Cardiac muscle cell (in vitro differentiated cells and primary cell): ENCODE data around the gene NPAS3. TPM values are rescaled to one million over a fixed set of nuclear protein-coding genes. Genes with fewer than 3 reads are reported as not detected.

Source experiments
- DNase-seq, 2 donors: peaks; one replicate each; pipeline versions ENCODE4 v3.0.0 to v3.0.0-alpha.2; 2010 to 2017; ENCODE audit warnings: low read depth in 1 of 2, low spot score in 1 of 2
- H3K27ac ChIP-seq: fragments of 200-600 bp; sonication (generic); 2 replicates; pipeline ENCODE4 v1.5.1; 2016
- H3K27me3 ChIP-seq: fragments of 200-600 bp; sonication (generic); 2 replicates; pipeline ENCODE4 v1.6.0; 2016; ENCODE audit warnings: control low read depth
- H3K36me3 ChIP-seq: fragments of 200-600 bp; sonication (generic); 2 replicates; pipeline ENCODE4 v1.5.1; 2016; ENCODE audit warnings: control low read depth
- H3K4me1 ChIP-seq: fragments of 200-600 bp; sonication (generic); 2 replicates; pipeline ENCODE4 v1.8.1; 2017; ENCODE audit warnings: low read depth, mild to moderate bottlenecking, mixed run types
- H3K4me3 ChIP-seq: fragments of 200-600 bp; sonication (generic); 2 replicates; pipeline ENCODE4 v1.5.1; 2016; ENCODE audit warnings: mild to moderate bottlenecking
- H3K9me3 ChIP-seq: fragments of 200-600 bp; sonication (generic); 2 replicates; pipeline ENCODE4 v1.5.1; 2017; ENCODE audit warnings: low read depth, mild to moderate bottlenecking, control low read depth
- polyA plus RNA-seq: library from polyadenylated mRNA; unstranded; fragments of >200 nt; fragmentation: Nextera tagmentation; extraction: Ambion mirVana; gene quantifications from 2 replicates; pipeline ENCODE4 v1.2.1, GENCODE V29; 2016
- total RNA-seq: library from RNA; depleted of rRNA; stranded (reverse); fragments of >200 nt; gene quantifications from 2 replicates; pipeline ENCODE4 v1.2.3, GENCODE V29; 2016
- TF ChIP-seq, protein P1 (sequence below): IDR thresholded peaks from 2 replicates; pipeline ENCODE4 v1.5.1; 2012; ENCODE audit warnings: low read depth, mild to moderate bottlenecking, low read length

The NPAS3 gene
- total and polyA plus RNA-seq, 2 experiments from 2014 or later, result 0.18 TPM

DNA sequence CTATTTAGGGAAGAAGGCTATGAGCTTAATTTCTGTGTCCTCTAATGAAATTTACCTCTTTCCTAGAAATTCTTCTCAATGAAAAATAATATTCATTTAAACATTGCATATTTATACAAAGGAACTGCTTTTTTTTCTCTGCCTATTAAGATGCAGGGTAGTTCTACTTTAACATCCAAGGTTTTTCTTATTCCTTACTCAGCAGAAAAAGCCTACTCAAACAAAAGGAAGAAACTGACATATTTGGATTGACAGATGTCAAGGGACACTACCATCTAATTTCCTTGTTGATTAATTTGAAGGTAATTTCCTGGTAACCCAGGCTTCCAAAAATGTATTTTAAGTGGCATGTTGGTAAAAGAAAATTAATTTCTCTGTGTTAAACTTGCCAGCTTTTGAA lies 819.9 kb downstream of the NPAS3 start:
- Histone ChIP-seq H3K4me1 (no peaks in the 10 kb centered on the region), H3K36me3 (no peaks in the 10 kb centered on the region), H3K27me3 (no peaks in the 10 kb centered on the region), H3K4me3 (no peak overlapping the region), H3K9me3 (no peaks in the 10 kb centered on the region), H3K27ac (no peak overlapping the region)
- no peak for DNase-seq
- TF ChIP-seq, protein P1, sequence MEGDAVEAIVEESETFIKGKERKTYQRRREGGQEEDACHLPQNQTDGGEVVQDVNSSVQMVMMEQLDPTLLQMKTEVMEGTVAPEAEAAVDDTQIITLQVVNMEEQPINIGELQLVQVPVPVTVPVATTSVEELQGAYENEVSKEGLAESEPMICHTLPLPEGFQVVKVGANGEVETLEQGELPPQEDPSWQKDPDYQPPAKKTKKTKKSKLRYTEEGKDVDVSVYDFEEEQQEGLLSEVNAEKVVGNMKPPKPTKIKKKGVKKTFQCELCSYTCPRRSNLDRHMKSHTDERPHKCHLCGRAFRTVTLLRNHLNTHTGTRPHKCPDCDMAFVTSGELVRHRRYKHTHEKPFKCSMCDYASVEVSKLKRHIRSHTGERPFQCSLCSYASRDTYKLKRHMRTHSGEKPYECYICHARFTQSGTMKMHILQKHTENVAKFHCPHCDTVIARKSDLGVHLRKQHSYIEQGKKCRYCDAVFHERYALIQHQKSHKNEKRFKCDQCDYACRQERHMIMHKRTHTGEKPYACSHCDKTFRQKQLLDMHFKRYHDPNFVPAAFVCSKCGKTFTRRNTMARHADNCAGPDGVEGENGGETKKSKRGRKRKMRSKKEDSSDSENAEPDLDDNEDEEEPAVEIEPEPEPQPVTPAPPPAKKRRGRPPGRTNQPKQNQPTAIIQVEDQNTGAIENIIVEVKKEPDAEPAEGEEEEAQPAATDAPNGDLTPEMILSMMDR, result no peak

DNA sequence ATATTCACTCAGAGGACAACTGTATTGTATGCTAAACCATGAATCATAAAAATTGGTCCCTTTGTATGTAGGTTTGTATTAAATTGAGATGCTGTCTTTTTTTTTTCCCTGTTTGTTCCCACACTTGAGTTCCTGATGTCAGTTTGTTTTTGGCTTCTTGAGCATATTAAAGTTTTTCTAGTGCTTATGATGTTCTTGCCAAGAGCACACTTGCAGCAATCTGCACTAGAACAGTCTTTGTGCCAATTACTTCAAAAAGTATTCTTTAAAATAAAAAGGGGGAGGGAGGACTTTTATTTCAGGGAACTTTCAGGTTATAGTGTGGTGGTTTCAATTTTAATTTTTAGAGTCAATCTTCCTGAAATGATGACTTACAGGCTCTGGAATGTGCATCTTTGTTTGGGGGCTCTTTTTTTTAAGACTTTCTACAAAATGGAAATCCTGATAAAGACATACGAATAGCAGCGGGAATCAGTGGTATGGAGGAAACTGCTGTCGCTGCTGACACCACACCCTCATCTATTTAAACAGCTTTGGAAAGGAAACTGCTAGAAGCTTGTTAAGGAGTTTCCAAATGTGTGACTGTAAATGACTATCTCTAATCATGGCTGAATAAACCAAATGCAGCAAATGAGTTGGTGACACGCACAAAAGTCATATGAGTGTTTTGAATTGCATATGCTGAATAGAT lies 823.6 kb downstream of the NPAS3 start:
- peak in 1 of 2 donors; percentile 54 for DNase-seq
- no peak overlapping the region for H3K27ac ChIP-seq
- H3K4me1 ChIP-seq, result peaks cover 15% of the 10 kb centered on the region

DNA sequence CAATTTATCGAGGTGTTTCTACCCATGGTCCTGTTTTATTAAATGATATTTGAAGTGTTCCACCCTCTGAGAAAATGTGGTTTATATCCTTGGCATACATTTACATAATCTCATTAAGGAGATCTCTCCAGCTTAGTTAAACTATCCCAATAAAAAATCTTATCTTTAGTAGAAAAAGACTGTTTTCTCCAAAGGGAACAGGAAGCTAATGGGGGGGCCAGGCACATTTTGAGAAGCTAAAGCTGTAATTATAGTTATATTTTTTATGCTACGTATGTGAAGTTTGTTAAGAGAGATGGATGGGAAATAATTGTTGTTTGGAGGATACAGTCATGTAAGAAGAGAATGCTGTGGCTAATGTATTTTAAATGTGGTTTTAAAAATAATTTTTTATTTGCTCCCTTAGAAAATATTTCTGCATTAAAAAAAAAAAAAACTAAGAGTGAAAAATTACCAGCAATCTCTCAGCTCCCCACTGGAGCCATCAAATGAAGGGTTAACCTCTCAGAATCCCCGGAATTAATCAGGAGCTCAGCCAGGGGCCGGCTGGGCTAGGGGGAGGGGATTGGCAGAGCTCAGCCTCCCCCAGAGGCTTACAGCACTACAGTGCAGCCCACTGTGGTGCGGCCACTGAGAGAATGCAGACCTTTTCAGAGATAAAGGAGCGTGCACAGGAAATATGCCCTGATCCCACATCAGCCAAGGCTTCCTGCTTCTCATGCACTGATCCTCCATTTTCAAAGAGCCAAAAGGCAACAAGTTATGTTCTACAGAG lies 826.4 kb downstream of the NPAS3 start:
- no peaks in the 10 kb centered on the region for H3K27me3 ChIP-seq
- H3K36me3 ChIP-seq, result no peaks in the 10 kb centered on the region
- H3K9me3 ChIP-seq, result no peaks in the 10 kb centered on the region
- TF ChIP-seq, protein P1, result no peak
- peaks cover 15% of the 10 kb centered on the region for H3K4me1 ChIP-seq
- H3K4me3 ChIP-seq, result no peak overlapping the region
- peak; percentile 84 to 93 for DNase-seq
- peak overlapping the region; percentile 44 for H3K27ac ChIP-seq

More for the DNA sequence above, 823.6 kb downstream of the NPAS3 start:
- Histone ChIP-seq H3K4me3 (no peak overlapping the region), H3K36me3 (no peaks in the 10 kb centered on the region), H3K27me3 (no peaks in the 10 kb centered on the region), H3K9me3 (no peaks in the 10 kb centered on the region)
- TF ChIP-seq, protein P1, result no peak

DNA sequence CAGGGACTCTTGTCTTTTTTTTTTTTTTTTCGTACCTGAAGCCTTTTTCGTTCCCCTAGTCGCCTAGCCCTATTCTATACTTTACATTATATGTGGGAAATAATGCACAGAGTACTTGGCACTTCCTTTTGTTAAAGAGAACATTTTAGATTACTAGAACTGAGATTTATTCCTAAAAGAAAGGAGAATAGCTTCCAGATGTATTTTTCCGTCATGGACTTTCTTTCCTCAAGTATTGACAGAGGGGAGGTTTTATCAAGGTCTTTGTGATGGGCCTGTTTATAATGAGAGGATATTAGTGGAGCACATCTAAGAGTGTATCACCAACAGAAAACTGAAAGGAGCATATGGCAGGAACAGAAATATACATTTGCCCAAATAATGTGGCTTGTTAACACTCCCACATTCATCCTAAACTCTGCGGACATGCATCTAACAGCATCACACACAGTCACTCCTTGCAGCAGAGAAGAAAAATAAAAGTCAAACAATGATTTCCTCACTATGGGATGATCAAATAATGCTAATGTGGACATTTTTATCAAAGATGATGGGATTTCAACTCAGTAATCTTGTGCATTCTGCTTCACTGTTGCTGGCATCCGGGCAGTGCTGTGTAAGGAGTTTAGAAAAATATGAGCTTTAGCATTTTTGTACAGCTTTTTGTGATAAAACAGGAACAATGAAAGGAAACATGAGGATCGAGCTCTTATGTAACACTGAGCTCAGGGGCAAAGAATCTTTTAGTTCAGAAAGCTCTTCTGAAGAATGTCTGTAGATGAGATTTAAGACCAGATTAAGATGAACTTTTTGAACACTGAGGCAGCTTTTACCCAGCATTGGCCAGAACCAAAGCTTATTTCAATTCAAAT lies 829.1 kb downstream of the NPAS3 start:
- H3K27ac ChIP-seq, result no peak overlapping the region
- H3K4me1 ChIP-seq, result peaks cover 15% of the 10 kb centered on the region
- no peak overlapping the region for H3K4me3 ChIP-seq
- H3K27me3 ChIP-seq, result no peaks in the 10 kb centered on the region
- TF ChIP-seq, protein P1, result no peak
- no peaks in the 10 kb centered on the region for H3K36me3 ChIP-seq
- DNase-seq, result peak in 1 of 2 donors; percentile 76
- H3K9me3 ChIP-seq, result no peaks in the 10 kb centered on the region

DNA sequence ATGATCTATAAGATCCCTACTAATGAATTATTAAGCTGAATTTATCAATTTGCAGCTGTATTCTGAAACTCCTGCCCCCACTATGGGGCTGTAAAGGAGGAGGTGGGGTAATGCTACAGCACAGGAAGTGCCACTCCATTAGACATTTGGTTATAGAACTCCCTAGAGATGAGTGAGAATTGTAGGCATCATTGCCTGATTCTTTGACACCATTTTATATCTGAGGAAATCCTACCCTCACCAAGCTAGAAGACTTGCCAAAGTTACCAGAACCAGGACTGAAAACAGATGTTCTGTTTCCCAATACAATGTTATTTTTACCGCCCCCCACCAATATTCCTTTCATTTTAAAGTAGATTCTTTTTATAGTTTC lies 829.8 kb downstream of the NPAS3 start:
- Histone ChIP-seq H3K36me3 (no peaks in the 10 kb centered on the region), H3K27me3 (no peaks in the 10 kb centered on the region), H3K9me3 (no peaks in the 10 kb centered on the region), H3K4me3 (no peak overlapping the region), H3K4me1 (peaks cover 15% of the 10 kb centered on the region), H3K27ac (no peak overlapping the region)
- DNase-seq, result peak in 1 of 2 donors; percentile 45
- TF ChIP-seq, protein P1, result no peak
